GM12878 (cell line): ENCODE measurements around the gene TOMT. TPM values are rescaled to one million over a fixed set of nuclear protein-coding genes. Genes with fewer than 3 reads are reported as not detected.
A peak's percentile ranks its signal among the peaks of the same experiment; 100 is the strongest.

Experiments
- ATAC-seq: fragments of 200-7000 bp; cut with Tn5 transposase; 3 replicates; pipeline ENCODE4 v1.9.1; 2020; ENCODE audit warnings: mild to moderate bottlenecking, moderate library complexity
- BruUV-seq: library from RNA; stranded (reverse); fragments of 400-500 nt; replicated peaks from 2 replicates; lab custom pipeline; 2021; lab: Mats Ljungman, UMichigan
- CTCF ChIA-PET: fragments of 300-600 bp; sonication (Branson Sonifier 250); formaldehyde crosslinking; extraction: SDS; loops from one replicate; lab custom pipeline; 2021; ENCODE audit warnings: inconsistent platforms; lab: Yijun Ruan, JAX
- POLR2A ChIA-PET: fragments of 350-600 bp; formaldehyde crosslinking; extraction: SDS; loops from one replicate; lab custom pipeline; 2021; ENCODE audit warnings: inconsistent platforms; lab: Charles Lee
- RAD21 ChIA-PET: fragments of 300-600 bp; sonication (Branson Sonifier 250); formaldehyde crosslinking; loops from one replicate; lab custom pipeline; 2023; ENCODE audit warnings: antibody characterized with exemption; ENCODE audit not compliant: unreplicated experiment; lab: Charles Lee
- SMC1A ChIA-PET: fragments of 300-600 bp; sonication (Branson Sonifier 250); formaldehyde crosslinking; loops from one replicate; lab custom pipeline; 2023; ENCODE audit not compliant: unreplicated experiment, uncharacterized antibody; lab: Charles Lee
- DNase-seq: peaks from one replicate; pipeline ENCODE4 v3.0.0-alpha.2; 2011; ENCODE audit warnings: low read depth, low spot score
- FAIRE-seq: peaks from 3 replicates; lab custom pipeline; 2011; peaks lifted over from hg19 to GRCh38; lab: Jason Lieb, UNC
- H2AFZ ChIP-seq: 2 replicates; pipeline ENCODE4 v1.6.0; 2011; ENCODE audit warnings: low read depth, low read length, control low read depth; ENCODE audit not compliant: control insufficient read depth
- H3K27ac ChIP-seq: 2 replicates; pipeline ENCODE4 v1.5.1; 2011; ENCODE audit warnings: control low read depth; ENCODE audit not compliant: control insufficient read depth, insufficient read depth
- H3K27me3 ChIP-seq, 2 experiments: replicated peaks in 1 of 2; 2 replicates each; pipeline versions ENCODE4 v1.6.0 to v1.6.1; 2011; ENCODE audit warnings: low read length in 1 of 2; ENCODE audit not compliant: control insufficient read depth in 2 of 2, insufficient read depth in 2 of 2
- H3K36me3 ChIP-seq, 2 experiments: 2 replicates each; pipeline ENCODE4 v1.5.1; 2011; ENCODE audit warnings: low read length in 1 of 2; ENCODE audit not compliant: control insufficient read depth in 2 of 2, insufficient read depth in 2 of 2
- H3K4me1 ChIP-seq: 2 replicates; pipeline ENCODE4 v1.6.1; 2011; ENCODE audit warnings: mild to moderate bottlenecking, low read length, moderate library complexity, mixed read lengths; ENCODE audit not compliant: control insufficient read depth, insufficient read depth
- H3K4me2 ChIP-seq: 2 replicates; pipeline ENCODE4 v1.6.0; 2011; ENCODE audit warnings: control low read depth; ENCODE audit not compliant: control insufficient read depth, insufficient read depth
- H3K4me3 ChIP-seq: fragments of 200-600 bp; sonication (generic); 2 replicates; pipeline ENCODE4 v1.5.1; 2016
- H3K79me2 ChIP-seq: 2 replicates; pipeline ENCODE4 v1.6.0; 2011; ENCODE audit warnings: low read length; ENCODE audit not compliant: control insufficient read depth, insufficient read depth
- H3K9ac ChIP-seq: 2 replicates; pipeline ENCODE4 v1.8.0; 2011; ENCODE audit warnings: low read length, control low read depth, mixed read lengths; ENCODE audit not compliant: control insufficient read depth, insufficient read depth
- H3K9me3 ChIP-seq: replicated peaks from 3 replicates; pipeline ENCODE4 v1.5.1; 2011; ENCODE audit warnings: mild to moderate bottlenecking, low read length; ENCODE audit not compliant: control insufficient read depth, insufficient read depth
- H4K20me1 ChIP-seq: 2 replicates; pipeline ENCODE4 v1.6.0; 2011; ENCODE audit not compliant: control insufficient read depth, insufficient read depth
- CBFB ChIP-seq: IDR thresholded peaks from 2 replicates; pipeline ENCODE4 v1.6.1; 2016; ENCODE audit warnings: antibody characterized with exemption, low read depth
- CHD1 ChIP-seq: IDR thresholded peaks from 2 replicates; pipeline ENCODE4 v1.6.1; 2012; ENCODE audit warnings: low read depth, low read length, improper control_type of control experiment
- CREM ChIP-seq: IDR thresholded peaks from 2 replicates; pipeline ENCODE4 v1.6.1; 2014; ENCODE audit warnings: antibody characterized with exemption, low read depth
- FOXM1 ChIP-seq: IDR thresholded peaks from 2 replicates; pipeline ENCODE4 v1.6.1; 2012; ENCODE audit warnings: low read depth, mild to moderate bottlenecking, inconsistent platforms, low read length, moderate library complexity
- KLF5 ChIP-seq: fragments of 450-650 bp; IDR thresholded peaks from 2 replicates; pipeline ENCODE4 v1.6.1; 2014; ENCODE audit warnings: mild to moderate bottlenecking; ENCODE audit not compliant: partially characterized antibody
- NBN ChIP-seq: fragments of 450-650 bp; IDR thresholded peaks from 2 replicates; pipeline ENCODE4 v1.6.1; 2016
- RB1 ChIP-seq: fragments of 450-650 bp; formaldehyde crosslinking; IDR thresholded peaks from 2 replicates; pipeline ENCODE4 v1.6.1; 2017; ENCODE audit warnings: mild to moderate bottlenecking, borderline replicate concordance
- SREBF2 ChIP-seq: IDR thresholded peaks from 2 replicates; pipeline ENCODE4 v1.6.1; 2012; ENCODE audit warnings: mild to moderate bottlenecking, low read length
- TCF12 ChIP-seq: IDR thresholded peaks from 2 replicates; pipeline ENCODE4 v1.6.1; 2011; ENCODE audit warnings: low read depth, mild to moderate bottlenecking, low read length
- TCF7 ChIP-seq: IDR thresholded peaks from 2 replicates; pipeline ENCODE4 v1.6.1; 2014; ENCODE audit warnings: antibody characterized with exemption, borderline replicate concordance
- ZZZ3 ChIP-seq: IDR thresholded peaks from 2 replicates; pipeline ENCODE4 v1.6.1; 2011; ENCODE audit warnings: low read depth; ENCODE audit not compliant: control insufficient read depth, insufficient read length
- WGBS: methylation state at CpG from one replicate; pipeline ENCODE4 v1.1.6; 2016; ENCODE audit warnings: low lambda C conversion rate; ENCODE audit not compliant: insufficient replicate concordance, insufficient coverage; ENCODE audit errors: missing lambda C conversion rate; 5-methylcytosine and 5-hydroxymethylcytosine counted together
- in situ Hi-C: fragments of 300-500 bp; cut with MboI; formaldehyde crosslinking; loops from 9 replicates; pipeline ENCODE4 v1.14.3; 2018; ENCODE audit warnings: mixed read lengths
- intact Hi-C: fragments of 100-400 bp; cut with micrococcal nuclease; formaldehyde crosslinking; loops from one replicate; pipeline ENCODE4 v1.14.2; 2022; ENCODE audit not compliant: unreplicated experiment
- polyA plus RNA-seq, 11 experiments: library from polyadenylated mRNA; depleted of rRNA in 4 of 11; unstranded in 6 of 11; stranded (reverse) in 5 of 11; fragments of >200 nt; fragmentation: Nextera tagmentation in 4 of 11; fragmentation: Illumina TruSeq in 1 of 11; extraction: Ambion mirVana in 4 of 11; extraction: Trizol in 1 of 11; gene quantifications; 1 replicate in 1 of 11; 2 replicates in 10 of 11; pipeline versions ENCODE4 v1.2.1 to v1.2.3, GENCODE V29; 2011 to 2016; ENCODE audit warnings: inconsistent platforms in 2 of 11, missing spikeins in 2 of 11, low read depth in 1 of 11
- total RNA-seq, 4 experiments: library from RNA; depleted of rRNA in 3 of 4; stranded (reverse); fragments of >200 nt in 3 of 4; fragmentation: Illumina TruSeq in 1 of 4; extraction: Trizol in 1 of 4; gene quantifications; 2 replicates each; pipeline versions ENCODE4 v1.2.1 to v1.2.3, GENCODE V29; 2013 to 2021
- TF ChIP-seq, protein P1 (sequence below): IDR thresholded peaks from 2 replicates; pipeline ENCODE4 v1.6.1; 2011; ENCODE audit warnings: low read depth, mild to moderate bottlenecking, low read length, moderate library complexity, borderline replicate concordance; ENCODE audit errors: extremely low read depth
- TF ChIP-seq, protein P2 (sequence below): fragments of 450-650 bp; formaldehyde crosslinking; IDR thresholded peaks from 2 replicates; pipeline ENCODE4 v1.4.0; 2022; ENCODE audit warnings: mild to moderate bottlenecking, moderate library complexity
- TF ChIP-seq, protein P3 (sequence below): fragments of 150-350 bp; IDR thresholded peaks from 2 replicates; pipeline ENCODE4 v1.6.1; 2016; ENCODE audit warnings: low read depth, low read length

Gene TOMT
- total and polyA plus RNA-seq, 10 of the 15 experiments (the other 5 are each of a cell fraction or from before 2014, with no cell fraction given) = not detected

DNA sequence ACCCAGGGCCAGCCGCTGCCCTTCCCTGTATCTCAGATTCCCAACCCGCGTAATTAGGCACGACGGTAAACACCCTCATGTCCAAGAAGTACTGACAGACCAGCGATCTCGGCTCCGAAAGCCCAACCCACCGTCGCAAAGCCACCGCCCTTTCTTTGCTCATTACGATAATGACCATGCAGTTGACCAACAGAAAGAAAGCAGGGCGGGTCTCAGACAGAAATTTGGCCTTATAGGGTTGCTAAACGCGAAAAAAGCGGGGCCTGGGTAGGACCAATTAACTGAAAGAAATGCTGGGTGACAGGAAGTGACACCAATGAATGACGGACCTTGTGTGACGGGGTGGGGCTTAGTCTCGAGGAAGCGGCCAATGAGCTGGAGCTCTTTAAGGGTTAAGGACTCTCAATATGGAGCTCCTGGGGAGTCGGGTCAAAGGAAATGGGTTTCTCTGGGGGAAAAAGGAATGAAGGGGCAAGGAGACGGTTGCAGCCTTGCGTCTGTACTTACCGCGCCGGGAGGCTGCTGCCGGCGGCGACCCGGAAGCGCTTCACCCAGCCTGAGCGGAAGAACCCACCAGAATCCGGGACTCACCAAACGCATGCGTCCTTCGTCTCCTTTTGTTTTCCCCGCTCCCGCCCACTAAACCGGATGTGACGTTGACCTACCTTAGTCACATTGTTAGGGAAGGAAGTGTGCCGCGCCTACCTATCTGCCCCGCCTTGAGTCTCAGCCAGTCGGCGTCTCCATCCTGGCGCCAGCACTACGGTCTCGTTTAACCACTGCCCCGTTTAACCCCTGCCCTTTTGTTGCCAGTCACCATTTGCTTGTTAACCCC lies 6.6 kb downstream of the TOMT start, which contains the start of gene ANAPC15:
Gene ANAPC15, minus strand, starts transcription at position 553 of the 835 bp plus-strand sequence. CDS start 1,419 bp downstream, outside the sequence.
- WGBS = under 1% methylated on average over 49 of the region's 49 CpGs
- no peaks in the 10 kb centered on the region for H4K20me1 ChIP-seq
- FAIRE-seq = peak; percentile 99
- TF ChIP-seq, protein P1, sequence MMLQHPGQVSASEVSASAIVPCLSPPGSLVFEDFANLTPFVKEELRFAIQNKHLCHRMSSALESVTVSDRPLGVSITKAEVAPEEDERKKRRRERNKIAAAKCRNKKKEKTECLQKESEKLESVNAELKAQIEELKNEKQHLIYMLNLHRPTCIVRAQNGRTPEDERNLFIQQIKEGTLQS = no peak
- no peak for TF ChIP-seq TCF7
- TF ChIP-seq SREBF2 = peak; percentile 51; the same call in 1 of the 2 replicates
- TF ChIP-seq CREM = peak; percentile 88
- no peak for TF ChIP-seq ZZZ3
- TF ChIP-seq FOXM1 = no peak
- 0 out of 2 replicates have a peak, but pooled peaks have one; percentile 26 for TF ChIP-seq TCF12
- TF ChIP-seq KLF5 = peak; percentile 91
- TF ChIP-seq, protein P2, sequence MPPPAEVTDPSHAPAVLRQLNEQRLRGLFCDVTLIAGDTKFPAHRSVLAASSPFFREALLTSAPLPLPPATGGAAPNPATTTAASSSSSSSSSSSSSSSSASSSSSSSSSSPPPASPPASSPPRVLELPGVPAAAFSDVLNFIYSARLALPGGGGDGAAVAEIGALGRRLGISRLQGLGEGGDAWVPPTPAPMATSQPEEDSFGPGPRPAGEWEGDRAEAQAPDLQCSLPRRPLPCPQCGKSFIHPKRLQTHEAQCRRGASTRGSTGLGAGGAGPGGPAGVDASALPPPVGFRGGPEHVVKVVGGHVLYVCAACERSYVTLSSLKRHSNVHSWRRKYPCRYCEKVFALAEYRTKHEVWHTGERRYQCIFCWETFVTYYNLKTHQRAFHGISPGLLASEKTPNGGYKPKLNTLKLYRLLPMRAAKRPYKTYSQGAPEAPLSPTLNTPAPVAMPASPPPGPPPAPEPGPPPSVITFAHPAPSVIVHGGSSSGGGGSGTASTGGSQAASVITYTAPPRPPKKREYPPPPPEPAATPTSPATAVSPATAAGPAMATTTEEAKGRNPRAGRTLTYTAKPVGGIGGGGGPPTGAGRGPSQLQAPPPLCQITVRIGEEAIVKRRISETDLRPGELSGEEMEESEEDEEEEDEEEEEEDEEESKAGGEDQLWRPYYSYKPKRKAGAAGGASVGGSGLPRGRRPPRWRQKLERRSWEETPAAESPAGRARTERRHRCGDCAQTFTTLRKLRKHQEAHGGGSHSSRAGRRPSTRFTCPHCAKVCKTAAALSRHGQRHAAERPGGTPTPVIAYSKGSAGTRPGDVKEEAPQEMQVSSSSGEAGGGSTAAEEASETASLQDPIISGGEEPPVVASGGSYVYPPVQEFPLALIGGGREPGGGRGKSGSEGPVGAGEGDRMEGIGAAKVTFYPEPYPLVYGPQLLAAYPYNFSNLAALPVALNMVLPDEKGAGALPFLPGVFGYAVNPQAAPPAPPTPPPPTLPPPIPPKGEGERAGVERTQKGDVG (CRISPR knock-in tag) = no peak
- TF ChIP-seq CHD1 = no peak
- no peak for TF ChIP-seq RB1
- TF ChIP-seq NBN = peak; percentile 91
- TF ChIP-seq, protein P3, sequence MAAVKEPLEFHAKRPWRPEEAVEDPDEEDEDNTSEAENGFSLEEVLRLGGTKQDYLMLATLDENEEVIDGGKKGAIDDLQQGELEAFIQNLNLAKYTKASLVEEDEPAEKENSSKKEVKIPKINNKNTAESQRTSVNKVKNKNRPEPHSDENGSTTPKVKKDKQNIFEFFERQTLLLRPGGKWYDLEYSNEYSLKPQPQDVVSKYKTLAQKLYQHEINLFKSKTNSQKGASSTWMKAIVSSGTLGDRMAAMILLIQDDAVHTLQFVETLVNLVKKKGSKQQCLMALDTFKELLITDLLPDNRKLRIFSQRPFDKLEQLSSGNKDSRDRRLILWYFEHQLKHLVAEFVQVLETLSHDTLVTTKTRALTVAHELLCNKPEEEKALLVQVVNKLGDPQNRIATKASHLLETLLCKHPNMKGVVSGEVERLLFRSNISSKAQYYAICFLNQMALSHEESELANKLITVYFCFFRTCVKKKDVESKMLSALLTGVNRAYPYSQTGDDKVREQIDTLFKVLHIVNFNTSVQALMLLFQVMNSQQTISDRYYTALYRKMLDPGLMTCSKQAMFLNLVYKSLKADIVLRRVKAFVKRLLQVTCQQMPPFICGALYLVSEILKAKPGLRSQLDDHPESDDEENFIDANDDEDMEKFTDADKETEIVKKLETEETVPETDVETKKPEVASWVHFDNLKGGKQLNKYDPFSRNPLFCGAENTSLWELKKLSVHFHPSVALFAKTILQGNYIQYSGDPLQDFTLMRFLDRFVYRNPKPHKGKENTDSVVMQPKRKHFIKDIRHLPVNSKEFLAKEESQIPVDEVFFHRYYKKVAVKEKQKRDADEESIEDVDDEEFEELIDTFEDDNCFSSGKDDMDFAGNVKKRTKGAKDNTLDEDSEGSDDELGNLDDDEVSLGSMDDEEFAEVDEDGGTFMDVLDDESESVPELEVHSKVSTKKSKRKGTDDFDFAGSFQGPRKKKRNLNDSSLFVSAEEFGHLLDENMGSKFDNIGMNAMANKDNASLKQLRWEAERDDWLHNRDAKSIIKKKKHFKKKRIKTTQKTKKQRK = peak; percentile 81
- TF ChIP-seq CBFB = peak; percentile 92

More for the DNA sequence above, 6.6 kb downstream of the TOMT start, which contains the start of gene ANAPC15:
- Histone ChIP-seq H3K4me1 (peaks cover 7% of the 10 kb centered on the region), H3K9me3 (no peaks in the 10 kb centered on the region), H3K27me3 (no peaks in the 10 kb centered on the region), H3K36me3 (peaks cover 0 to 2% of the 10 kb centered on the region in 2 experiments; a peak in 2 of 4 replicates), H3K9ac (peak within 1 kb of the TSS; percentile 92), H3K79me2 (peaks cover 5% of the 10 kb centered on the region), H3K27ac (peak within 1 kb of the TSS; percentile 99), H3K4me3 (peak within 1 kb of the TSS; percentile 69), H3K4me2 (peak within 1 kb of the TSS; percentile 95), H2AFZ (peak within 1 kb of the TSS; percentile 91)
- DNase-seq = peak; percentile 99
- intact Hi-C loops = loop anchor here (1.0 kb wide), 2 partner anchors 111 to 184 kb away; partner anchors contain the start of gene XNDC1N
- no TSS peak for BruUV-seq
- POLR2A ChIA-PET = interaction anchor here (0.5 to 3.3 kb wide), 11 partner anchors 10 to 1961 kb away, joined by 3 to 13 read pairs (median 6); partner anchors contain the start of gene LAMTOR1
- RAD21 ChIA-PET = interaction anchor here (0.6 to 2.1 kb wide), 6 partner anchors 21 to 318 kb away, joined by 3 to 7 read pairs (median 5); partner anchors contain the start of genes RNF121 and XNDC1N
- CTCF ChIA-PET = interaction anchor here (0.9 to 2.9 kb wide), 7 partner anchors 21 to 319 kb away, joined by 3 to 12 read pairs (median 5); no protein-coding TSS in a partner anchor
- peak; percentile 96 for ATAC-seq
- SMC1A ChIA-PET = interaction anchor here (1.0 to 1.9 kb wide), 12 partner anchors 12 to 319 kb away, joined by 3 to 10 read pairs (median 4); partner anchors contain the start of genes RNF121 and XNDC1N
- in situ Hi-C loops = no loop called here
